ENCODE results near the gene KREMEN2. TPM values are rescaled to one million over a fixed set of nuclear protein-coding genes. Genes with fewer than 3 reads are reported as not detected.

The KREMEN2 gene
- total RNA-seq, 1 donor from 2014 or later, result 1.6 TPM

DNA sequence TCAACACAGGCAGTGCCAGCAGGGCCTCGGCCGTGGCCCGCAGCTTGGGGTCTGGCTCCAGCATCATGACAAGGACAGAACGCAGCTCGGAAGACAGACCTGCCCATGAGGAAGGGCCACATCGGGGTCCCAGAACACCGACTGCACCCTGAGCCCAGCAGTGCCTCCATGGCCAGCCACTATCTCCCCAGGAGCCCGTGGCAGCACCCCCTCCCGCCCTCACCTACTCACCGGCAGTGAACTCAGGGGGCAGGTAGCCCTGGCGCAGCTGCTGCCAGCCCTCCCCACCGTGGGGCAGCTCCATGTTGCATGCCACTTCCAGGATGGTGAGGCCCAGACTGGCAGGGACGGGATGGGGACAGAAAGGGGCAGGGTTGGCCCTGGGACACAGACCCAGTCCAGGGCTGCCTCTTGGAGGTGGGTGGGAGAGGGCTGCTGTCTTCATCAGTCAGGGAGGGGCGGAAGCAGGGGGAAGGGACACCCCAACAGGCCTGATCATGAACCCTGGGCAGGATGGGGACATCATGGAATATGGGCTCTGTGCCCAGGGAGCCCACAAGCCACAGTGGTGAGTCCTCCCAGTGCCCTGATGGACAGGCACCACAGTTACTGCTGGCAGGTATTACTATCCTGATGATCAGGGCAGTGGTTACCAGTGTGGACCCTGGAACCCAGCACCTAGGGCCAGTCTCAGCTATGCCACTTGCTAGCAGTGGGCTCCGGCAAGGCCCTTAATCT lies 10.4 kb downstream of the KREMEN2 start:
- no peak overlapping the region for H3K27ac ChIP-seq (ENCODE audit: low read depth, low read length)
- no peak overlapping the region for H3K9ac ChIP-seq (ENCODE audit: low read depth in 1 of 3, low read length in 3 of 3)
- no peak overlapping the region for H3K4me3 ChIP-seq (ENCODE audit: low read length in 3 of 3)

GRCh38 chr16:2975161-2975795 lies 11.2 kb downstream of the KREMEN2 start:
- Histone ChIP-seq H3K4me3 (ENCODE audit: low read length in 3 of 3) (no peak overlapping the region), H3K27me3 (ENCODE audit: control insufficient read depth in 3 of 3, insufficient read depth in 3 of 3, low read length in 3 of 3) (peaks cover 5 to 10% (median 7%) of the 10 kb centered on the region in 3 donors), H3K36me3 (ENCODE audit: control insufficient read depth in 3 of 3, insufficient read depth in 3 of 3, low read length in 3 of 3) (peaks cover 0 to 7% (median 4%) of the 10 kb centered on the region in 3 donors), H3K9ac (ENCODE audit: low read depth in 1 of 3, low read length in 3 of 3) (no peak overlapping the region), H3K4me1 (ENCODE audit: control insufficient read depth in 3 of 3, insufficient read depth in 3 of 3, low read length in 3 of 3) (peaks cover 14 to 38% (median 26%) of the 10 kb centered on the region in 3 donors), H3K27ac (ENCODE audit: low read depth, low read length) (no peak overlapping the region), H3K9me3 (ENCODE audit: control insufficient read depth in 3 of 3, low read length in 3 of 3) (no peaks in the 10 kb centered on the region)

More for the DNA sequence above, 10.4 kb downstream of the KREMEN2 start:
- Histone ChIP-seq H3K36me3 (ENCODE audit: control insufficient read depth in 3 of 3, insufficient read depth in 3 of 3, low read length in 3 of 3) (peaks cover 0 to 7% (median 4%) of the 10 kb centered on the region in 3 donors), H3K9me3 (ENCODE audit: control insufficient read depth in 3 of 3, low read length in 3 of 3) (no peaks in the 10 kb centered on the region), H3K27me3 (ENCODE audit: control insufficient read depth in 3 of 3, insufficient read depth in 3 of 3, low read length in 3 of 3) (peaks cover 2 to 6% (median 3%) of the 10 kb centered on the region in 3 donors), H3K4me1 (ENCODE audit: control insufficient read depth in 3 of 3, insufficient read depth in 3 of 3, low read length in 3 of 3) (peaks cover 15 to 39% (median 28%) of the 10 kb centered on the region in 3 donors)

- H3K36me3 ChIP-seq (ENCODE audit: control insufficient read depth in 3 of 3, insufficient read depth in 3 of 3, low read length in 3 of 3), result peaks cover 0 to 7% (median 4%) of the 10 kb centered on the region in 3 donors
- no peak overlapping the region for H3K4me3 ChIP-seq (ENCODE audit: low read length in 3 of 3)
- H3K27ac ChIP-seq (ENCODE audit: low read depth, low read length), result no peak overlapping the region
- H3K27me3 ChIP-seq (ENCODE audit: control insufficient read depth in 3 of 3, insufficient read depth in 3 of 3, low read length in 3 of 3), result peaks cover 5 to 10% (median 7%) of the 10 kb centered on the region in 3 donors
- peaks cover 12 to 34% (median 20%) of the 10 kb centered on the region in 3 donors for H3K4me1 ChIP-seq (ENCODE audit: control insufficient read depth in 3 of 3, insufficient read depth in 3 of 3, low read length in 3 of 3)
- H3K9ac ChIP-seq (ENCODE audit: low read depth in 1 of 3, low read length in 3 of 3), result no peak overlapping the region
- no peaks in the 10 kb centered on the region for H3K9me3 ChIP-seq (ENCODE audit: control insufficient read depth in 3 of 3, low read length in 3 of 3)
Observed at GRCh38 chr16:2976201-2976600, 12.1 kb downstream of the KREMEN2 start.

DNA sequence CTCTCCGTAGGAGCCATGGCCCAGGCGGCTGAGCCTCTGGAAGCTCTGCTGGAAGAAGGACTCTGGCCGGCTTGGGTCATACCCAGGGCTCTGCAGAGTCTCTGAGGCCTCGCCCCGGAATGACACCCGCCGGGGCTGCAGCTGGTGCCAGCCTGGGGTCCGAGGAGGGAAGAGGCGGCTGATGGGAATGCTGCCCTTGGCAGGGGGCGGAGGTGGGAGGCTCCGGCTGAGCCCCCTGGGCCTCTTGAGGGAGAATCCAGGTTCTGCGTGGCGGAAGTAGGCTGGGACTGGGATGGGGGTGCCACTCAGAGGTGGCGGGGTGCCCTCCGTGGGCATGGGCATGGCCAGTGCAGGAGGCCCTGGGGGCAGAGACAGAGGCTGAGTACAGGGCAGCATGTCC lies 12.6 kb downstream of the KREMEN2 start:
- no peaks in the 10 kb centered on the region for H3K9me3 ChIP-seq (ENCODE audit: control insufficient read depth in 3 of 3, low read length in 3 of 3)
- peaks cover 5 to 10% (median 7%) of the 10 kb centered on the region in 3 donors for H3K27me3 ChIP-seq (ENCODE audit: control insufficient read depth in 3 of 3, insufficient read depth in 3 of 3, low read length in 3 of 3)
- no peak overlapping the region for H3K9ac ChIP-seq (ENCODE audit: low read depth in 1 of 3, low read length in 3 of 3)
- peaks cover 12 to 29% (median 19%) of the 10 kb centered on the region in 3 donors for H3K4me1 ChIP-seq (ENCODE audit: control insufficient read depth in 3 of 3, insufficient read depth in 3 of 3, low read length in 3 of 3)
- no peak overlapping the region for H3K27ac ChIP-seq (ENCODE audit: low read depth, low read length)
- peaks cover 0 to 7% (median 4%) of the 10 kb centered on the region in 3 donors for H3K36me3 ChIP-seq (ENCODE audit: control insufficient read depth in 3 of 3, insufficient read depth in 3 of 3, low read length in 3 of 3)
- no peak overlapping the region for H3K4me3 ChIP-seq (ENCODE audit: low read length in 3 of 3)

GRCh38 chr16:2977440-2977839 lies 13.4 kb downstream of the KREMEN2 start:
- no peaks in the 10 kb centered on the region for H3K9me3 ChIP-seq (ENCODE audit: control insufficient read depth in 3 of 3, low read length in 3 of 3)
- H3K9ac ChIP-seq (ENCODE audit: low read depth in 1 of 3, low read length in 3 of 3), result no peak overlapping the region
- H3K27ac ChIP-seq (ENCODE audit: low read depth, low read length), result no peak overlapping the region

GRCh38 chr16:2979669-2980226 lies 15.7 kb downstream of the KREMEN2 start:
- no peak overlapping the region for H3K27ac ChIP-seq (ENCODE audit: low read depth, low read length)
- no peaks in the 10 kb centered on the region for H3K9me3 ChIP-seq (ENCODE audit: control insufficient read depth in 3 of 3, low read length in 3 of 3)
- no peaks in the 10 kb centered on the region for H3K36me3 ChIP-seq (ENCODE audit: control insufficient read depth in 3 of 3, insufficient read depth in 3 of 3, low read length in 3 of 3)
- H3K4me3 ChIP-seq (ENCODE audit: low read length in 3 of 3), result peak overlapping the region in 2 of 3 donors; percentile 68 to 98
- H3K27me3 ChIP-seq (ENCODE audit: control insufficient read depth in 3 of 3, insufficient read depth in 3 of 3, low read length in 3 of 3), result peaks cover 5 to 10% (median 7%) of the 10 kb centered on the region in 3 donors
- H3K9ac ChIP-seq (ENCODE audit: low read depth in 1 of 3, low read length in 3 of 3), result no peak overlapping the region
- peaks cover 10 to 25% (median 14%) of the 10 kb centered on the region in 3 donors for H3K4me1 ChIP-seq (ENCODE audit: control insufficient read depth in 3 of 3, insufficient read depth in 3 of 3, low read length in 3 of 3)

More at GRCh38 chr16:2977440-2977839, 13.4 kb downstream of the KREMEN2 start:
- peaks cover 0 to under 1% (median 0%) of the 10 kb centered on the region in 3 donors for H3K36me3 ChIP-seq (ENCODE audit: control insufficient read depth in 3 of 3, insufficient read depth in 3 of 3, low read length in 3 of 3)
- H3K27me3 ChIP-seq (ENCODE audit: control insufficient read depth in 3 of 3, insufficient read depth in 3 of 3, low read length in 3 of 3), result peaks cover 5 to 10% (median 7%) of the 10 kb centered on the region in 3 donors
- H3K4me3 ChIP-seq (ENCODE audit: low read length in 3 of 3), result no peak overlapping the region
- peaks cover 12 to 26% (median 14%) of the 10 kb centered on the region in 3 donors for H3K4me1 ChIP-seq (ENCODE audit: control insufficient read depth in 3 of 3, insufficient read depth in 3 of 3, low read length in 3 of 3)

GRCh38 chr16:2980227-2981176 lies 16.4 kb downstream of the KREMEN2 start, which contains the start of gene PKMYT1:
Gene PKMYT1, minus strand, starts transcription at chr16:2980446. Its CDS starts 789 bp downstream, at chr16:2979657.
- Histone ChIP-seq H3K9ac (ENCODE audit: low read depth in 1 of 3, low read length in 3 of 3) (peak within 1 kb of the TSS; percentile 90 to 97 (median 95)), H3K27ac (ENCODE audit: low read depth, low read length) (peak within 1 kb of the TSS; percentile 71), H3K9me3 (ENCODE audit: control insufficient read depth in 3 of 3, low read length in 3 of 3) (no peaks in the 10 kb centered on the region), H3K4me1 (ENCODE audit: control insufficient read depth in 3 of 3, insufficient read depth in 3 of 3, low read length in 3 of 3) (peaks cover 16 to 31% (median 22%) of the 10 kb centered on the region in 3 donors), H3K4me3 (ENCODE audit: low read length in 3 of 3) (peak within 1 kb of the TSS; percentile 82 to 98 (median 93)), H3K36me3 (ENCODE audit: control insufficient read depth in 3 of 3, insufficient read depth in 3 of 3, low read length in 3 of 3) (no peaks in the 10 kb centered on the region), H3K27me3 (ENCODE audit: control insufficient read depth in 3 of 3, insufficient read depth in 3 of 3, low read length in 3 of 3) (peaks cover 5 to 10% (median 7%) of the 10 kb centered on the region in 3 donors)

DNA sequence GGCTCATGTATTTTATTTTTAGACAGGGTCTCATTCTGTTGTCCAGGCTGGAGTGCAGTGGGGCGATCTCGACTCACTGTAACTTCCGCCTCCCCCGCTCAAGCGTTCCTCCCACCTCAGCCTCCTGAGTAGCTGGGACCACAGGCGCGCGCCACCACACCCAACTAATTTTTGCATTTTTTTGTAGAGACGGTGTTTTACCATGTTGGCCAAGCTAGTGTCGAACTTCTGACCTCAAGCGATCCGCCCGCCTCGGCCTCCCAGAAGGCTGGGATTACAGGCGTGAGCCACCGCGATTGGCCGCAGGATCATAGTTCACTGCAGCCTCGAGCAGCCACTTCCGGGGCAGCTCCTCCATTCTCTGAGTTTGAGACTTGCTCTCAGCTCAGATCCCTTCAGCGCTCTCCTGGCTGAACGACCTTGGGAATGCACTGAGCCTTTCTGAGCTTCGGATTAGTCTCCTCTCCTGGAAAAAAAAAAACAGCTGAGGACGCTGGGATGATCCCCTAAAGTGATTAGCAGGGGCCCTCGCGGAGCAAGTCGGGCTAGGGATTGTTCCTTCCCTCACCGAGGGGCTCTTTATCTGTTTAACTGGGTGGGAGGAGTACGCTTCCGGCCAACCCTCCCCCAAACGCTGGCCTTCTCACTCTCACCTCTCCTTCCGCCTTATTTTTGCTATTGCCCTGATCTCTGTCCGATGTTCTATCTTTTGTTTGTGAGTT lies 17.3 kb downstream of the KREMEN2 start:
- peak overlapping the region in 1 of 3 donors; percentile 98 for H3K4me3 ChIP-seq (ENCODE audit: low read length in 3 of 3)
- peaks cover 5 to 10% (median 7%) of the 10 kb centered on the region in 3 donors for H3K27me3 ChIP-seq (ENCODE audit: control insufficient read depth in 3 of 3, insufficient read depth in 3 of 3, low read length in 3 of 3)
- peaks cover 24 to 36% (median 30%) of the 10 kb centered on the region in 3 donors for H3K4me1 ChIP-seq (ENCODE audit: control insufficient read depth in 3 of 3, insufficient read depth in 3 of 3, low read length in 3 of 3)
- H3K27ac ChIP-seq (ENCODE audit: low read depth, low read length), result no peak overlapping the region
- no peaks in the 10 kb centered on the region for H3K9me3 ChIP-seq (ENCODE audit: control insufficient read depth in 3 of 3, low read length in 3 of 3)
- H3K9ac ChIP-seq (ENCODE audit: low read depth in 1 of 3, low read length in 3 of 3), result peak overlapping the region in 2 of 3 donors; percentile 90 to 97
- no peaks in the 10 kb centered on the region for H3K36me3 ChIP-seq (ENCODE audit: control insufficient read depth in 3 of 3, insufficient read depth in 3 of 3, low read length in 3 of 3)
